Activated naive CD8-positive, alpha-beta T cell (primary cell): ENCODE measurements around the gene AKAP13.

Experiments used
- H3K27ac Mint-ChIP-seq: one replicate; pipeline ENCODE4 v1.8.0; 2021; ENCODE audit warnings: mixed read lengths
- H3K27me3 Mint-ChIP-seq: one replicate; pipeline ENCODE4 v1.8.0; 2021; ENCODE audit warnings: mixed read lengths
- H3K36me3 Mint-ChIP-seq: one replicate; pipeline ENCODE4 v1.8.0; 2021; ENCODE audit warnings: mixed read lengths
- H3K4me1 Mint-ChIP-seq: one replicate; pipeline ENCODE4 v1.8.0; 2021; ENCODE audit warnings: low read depth, mixed read lengths
- H3K4me3 Mint-ChIP-seq: one replicate; pipeline ENCODE4 v1.8.0; 2021; ENCODE audit warnings: mild to moderate bottlenecking, mixed read lengths
- H3K9me3 Mint-ChIP-seq: one replicate; pipeline ENCODE4 v1.8.0; 2021; ENCODE audit warnings: low read depth, mixed read lengths

AKAP13 gene

GRCh38 chr15:85716261-85716660 is 335.9 kb downstream of the AKAP13 start:
- Mint-ChIP-seq H3K27ac (peak overlapping the region; percentile 84), H3K27me3 (no peaks in the 10 kb centered on the region), H3K4me3 (no peak overlapping the region), H3K36me3 (peaks cover 11% of the 10 kb centered on the region), H3K9me3 (no peaks in the 10 kb centered on the region), H3K4me1 (peaks cover 41% of the 10 kb centered on the region)

- Mint-ChIP-seq H3K9me3 (no peaks in the 10 kb centered on the region), H3K4me1 (peaks cover 32% of the 10 kb centered on the region), H3K27ac (peak overlapping the region; percentile 84), H3K4me3 (no peak overlapping the region), H3K27me3 (no peaks in the 10 kb centered on the region), H3K36me3 (peaks cover 11% of the 10 kb centered on the region)
Measured at GRCh38 chr15:85717212-85717611, 336.8 kb downstream of the AKAP13 start.

- H3K4me1 Mint-ChIP-seq = peaks cover 32% of the 10 kb centered on the region
- H3K9me3 Mint-ChIP-seq = no peaks in the 10 kb centered on the region
Measured at GRCh38 chr15:85718271-85718971, 338.0 kb downstream of the AKAP13 start.

GRCh38 chr15:85718981-85719380 is 338.6 kb downstream of the AKAP13 start:
- Mint-ChIP-seq H3K27ac (peak overlapping the region; percentile 64), H3K9me3 (no peaks in the 10 kb centered on the region), H3K4me1 (peaks cover 35% of the 10 kb centered on the region), H3K27me3 (no peaks in the 10 kb centered on the region), H3K36me3 (peaks cover 9% of the 10 kb centered on the region), H3K4me3 (no peak overlapping the region)

More at GRCh38 chr15:85718271-85718971, 338.0 kb downstream of the AKAP13 start:
- Mint-ChIP-seq H3K27ac (peak overlapping the region; percentile 64), H3K36me3 (peaks cover 11% of the 10 kb centered on the region), H3K4me3 (no peak overlapping the region), H3K27me3 (no peaks in the 10 kb centered on the region)

GRCh38 chr15:85722374-85723152 is 342.2 kb downstream of the AKAP13 start:
- peaks cover 9% of the 10 kb centered on the region for H3K36me3 Mint-ChIP-seq
- H3K4me1 Mint-ChIP-seq = peaks cover 30% of the 10 kb centered on the region
- H3K27ac Mint-ChIP-seq = peak overlapping the region; percentile 88
- no peaks in the 10 kb centered on the region for H3K9me3 Mint-ChIP-seq
- H3K27me3 Mint-ChIP-seq = no peaks in the 10 kb centered on the region
- peak overlapping the region; percentile 35 for H3K4me3 Mint-ChIP-seq

GRCh38 chr15:85723960-85724945 is 343.9 kb downstream of the AKAP13 start:
- Mint-ChIP-seq H3K4me3 (peak overlapping the region; percentile 51), H3K27me3 (no peaks in the 10 kb centered on the region), H3K27ac (peak overlapping the region; percentile 94), H3K9me3 (no peaks in the 10 kb centered on the region), H3K4me1 (peaks cover 30% of the 10 kb centered on the region), H3K36me3 (peaks cover 9% of the 10 kb centered on the region)

- Mint-ChIP-seq H3K36me3 (peaks cover 9% of the 10 kb centered on the region), H3K27ac (peak overlapping the region; percentile 94), H3K9me3 (no peaks in the 10 kb centered on the region), H3K4me3 (no peak overlapping the region), H3K4me1 (peaks cover 32% of the 10 kb centered on the region), H3K27me3 (no peaks in the 10 kb centered on the region)
Measured at GRCh38 chr15:85725019-85725418, 344.6 kb downstream of the AKAP13 start.

- H3K9me3 Mint-ChIP-seq = no peaks in the 10 kb centered on the region
- H3K36me3 Mint-ChIP-seq = peaks cover 9% of the 10 kb centered on the region
- no peaks in the 10 kb centered on the region for H3K27me3 Mint-ChIP-seq
- H3K4me1 Mint-ChIP-seq = peaks cover 33% of the 10 kb centered on the region
- peak overlapping the region; percentile 82 for H3K27ac Mint-ChIP-seq
- H3K4me3 Mint-ChIP-seq = no peak overlapping the region
Measured at GRCh38 chr15:85725564-85725963, 345.2 kb downstream of the AKAP13 start.

GRCh38 chr15:85726454-85726853 is 346.1 kb downstream of the AKAP13 start:
- Mint-ChIP-seq H3K36me3 (peaks cover 7% of the 10 kb centered on the region), H3K27me3 (no peaks in the 10 kb centered on the region), H3K27ac (peak overlapping the region; percentile 59), H3K9me3 (no peaks in the 10 kb centered on the region), H3K4me1 (peaks cover 26% of the 10 kb centered on the region), H3K4me3 (no peak overlapping the region)

GRCh38 chr15:85727068-85727467 is 346.7 kb downstream of the AKAP13 start:
- Mint-ChIP-seq H3K27me3 (no peaks in the 10 kb centered on the region), H3K36me3 (peaks cover 5% of the 10 kb centered on the region), H3K27ac (peak overlapping the region; percentile 59), H3K4me3 (no peak overlapping the region), H3K9me3 (no peaks in the 10 kb centered on the region), H3K4me1 (peaks cover 26% of the 10 kb centered on the region)

- peak overlapping the region; percentile 87 for H3K27ac Mint-ChIP-seq
- H3K4me3 Mint-ChIP-seq = no peak overlapping the region
- H3K36me3 Mint-ChIP-seq = peaks cover 19% of the 10 kb centered on the region
- peaks cover 6% of the 10 kb centered on the region for H3K9me3 Mint-ChIP-seq
- peaks cover 5% of the 10 kb centered on the region for H3K4me1 Mint-ChIP-seq
- H3K27me3 Mint-ChIP-seq = no peaks in the 10 kb centered on the region
Measured at GRCh38 chr15:85730001-85730820, 349.8 kb downstream of the AKAP13 start.

- peaks cover 5% of the 10 kb centered on the region for H3K4me1 Mint-ChIP-seq
- H3K27me3 Mint-ChIP-seq = no peaks in the 10 kb centered on the region
- peak overlapping the region; percentile 35 for H3K27ac Mint-ChIP-seq
- H3K36me3 Mint-ChIP-seq = peaks cover 19% of the 10 kb centered on the region
- H3K9me3 Mint-ChIP-seq = peaks cover 6% of the 10 kb centered on the region
- H3K4me3 Mint-ChIP-seq = no peak overlapping the region
Measured at GRCh38 chr15:85733416-85733815, 353.0 kb downstream of the AKAP13 start.

- Mint-ChIP-seq H3K27me3 (no peaks in the 10 kb centered on the region), H3K4me1 (no peaks in the 10 kb centered on the region), H3K4me3 (no peak overlapping the region), H3K9me3 (peaks cover 6% of the 10 kb centered on the region), H3K36me3 (peaks cover 22% of the 10 kb centered on the region), H3K27ac (no peak overlapping the region)
Measured at GRCh38 chr15:85737061-85737460, 356.7 kb downstream of the AKAP13 start.

GRCh38 chr15:85741021-85741421 is 360.6 kb downstream of the AKAP13 start:
- no peak overlapping the region for H3K4me3 Mint-ChIP-seq
- no peaks in the 10 kb centered on the region for H3K27me3 Mint-ChIP-seq
- no peaks in the 10 kb centered on the region for H3K9me3 Mint-ChIP-seq
- no peak overlapping the region for H3K27ac Mint-ChIP-seq
- peaks cover 3% of the 10 kb centered on the region for H3K4me1 Mint-ChIP-seq
- peaks cover 2% of the 10 kb centered on the region for H3K36me3 Mint-ChIP-seq
